ENCODE data around the gene R3HCC1L.

- TF ChIP-seq CTCF (conservative IDR thresholded peaks at IDR 0.05; ENCODE audit: low read depth, low read length) (no peak), EZH2 (IDR thresholded peaks at IDR 0.05; ENCODE audit: borderline replicate concordance, low read depth, low read length, poor library complexity, severe bottlenecking) (no peak)
These were observed 120.9 kb downstream of the R3HCC1L start for GRCh38 chr10:98255146-98255877.

Measured in A673 (cell line).